ENCODE data around the gene ARHGAP18.

ARHGAP18 gene

DNA sequence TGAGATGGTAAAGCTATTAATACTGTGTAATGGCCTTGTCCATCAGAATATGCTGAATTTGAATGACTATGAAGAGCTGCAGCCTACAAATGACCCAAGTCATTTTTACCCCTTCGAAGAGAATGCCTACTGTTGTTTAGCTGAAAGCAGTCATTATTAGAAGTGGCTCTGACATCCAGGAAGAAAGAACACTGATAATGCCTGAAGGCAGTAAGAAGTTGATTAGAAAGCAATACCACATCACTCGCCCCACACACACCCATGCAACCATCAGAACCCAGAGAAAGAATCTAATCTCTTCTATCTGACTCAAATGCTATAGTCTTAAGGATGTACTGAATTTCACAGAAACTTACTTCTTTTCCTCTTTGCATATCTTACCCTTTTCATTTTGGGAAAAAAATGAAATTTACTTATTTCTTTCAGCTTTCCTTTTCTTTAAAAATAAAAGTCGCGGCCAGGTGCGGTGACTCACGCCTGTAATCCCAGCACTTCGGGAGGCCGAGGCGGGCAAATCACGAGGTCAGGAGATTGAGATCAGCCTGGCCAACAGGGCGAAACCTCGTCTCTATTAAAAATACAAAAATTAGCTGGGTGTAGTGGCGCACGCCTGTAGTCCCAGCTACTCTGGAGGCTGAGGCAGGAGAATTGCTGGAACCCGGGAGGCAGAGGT lies 61.0 kb downstream of the ARHGAP18 start:
- no peak for TF ChIP-seq CTCF (IDR thresholded peaks at IDR 0.05; ENCODE audit: low read length, missing control alignments)
- no peak overlapping the region for H3K4me3 ChIP-seq (replicated peaks; ENCODE audit: low read depth, low read length)
- DNase-seq (ENCODE audit: low read depth): no peak

- no peak for DNase-seq (ENCODE audit: low read depth)
- TF ChIP-seq CTCF (IDR thresholded peaks at IDR 0.05; ENCODE audit: low read length, missing control alignments): no peak
These were observed 62.9 kb downstream of the ARHGAP18 start for GRCh38 chr6:129647044-129647443.

GRCh38 chr6:129646642-129647041 lies 63.3 kb downstream of the ARHGAP18 start:
- H3K4me3 ChIP-seq (replicated peaks; ENCODE audit: low read depth, low read length): no peak overlapping the region
- no peak for TF ChIP-seq CTCF (IDR thresholded peaks at IDR 0.05; ENCODE audit: low read length, missing control alignments)

More at GRCh38 chr6:129647044-129647443, 62.9 kb downstream of the ARHGAP18 start:
- no peak overlapping the region for H3K4me3 ChIP-seq (replicated peaks; ENCODE audit: low read depth, low read length)

DNA sequence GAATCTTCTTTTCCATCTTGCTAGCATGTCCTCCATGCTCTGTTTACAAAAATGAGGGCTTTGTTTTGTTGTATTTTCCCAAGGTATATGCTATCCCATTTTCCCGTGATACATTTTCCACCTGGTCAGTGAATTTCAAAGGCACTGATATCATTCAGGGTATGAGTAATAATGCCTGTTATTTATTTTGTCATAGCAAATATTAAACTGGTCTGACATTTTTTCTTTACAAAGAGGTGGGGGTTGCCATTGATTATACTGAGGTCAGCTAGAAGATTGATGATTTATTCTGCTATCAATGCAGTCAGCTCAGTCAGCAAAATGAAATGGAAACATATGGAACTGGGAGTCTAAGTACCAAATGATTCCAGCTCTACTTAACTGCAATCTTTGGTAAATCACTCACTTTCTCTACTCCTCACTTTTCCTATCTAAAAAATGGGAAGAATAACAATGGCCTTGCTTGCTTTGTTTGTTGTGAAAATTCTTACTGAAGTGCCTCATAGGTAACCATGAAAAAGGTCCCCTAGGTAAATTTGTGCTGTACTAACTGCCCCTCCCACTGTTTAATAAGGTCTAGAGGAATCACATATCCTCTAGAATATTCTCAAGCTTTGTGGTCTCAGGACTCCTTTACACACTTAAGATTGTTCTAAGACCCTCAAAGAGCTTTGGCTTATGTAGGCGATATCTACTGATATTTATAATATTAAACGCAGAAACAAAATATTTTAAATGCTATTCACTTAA lies 64.0 kb downstream of the ARHGAP18 start:
- no peak overlapping the region for H3K4me3 ChIP-seq (replicated peaks; ENCODE audit: low read depth, low read length)
- TF ChIP-seq CTCF (IDR thresholded peaks at IDR 0.05; ENCODE audit: low read length, missing control alignments): no peak
- no peak for DNase-seq (ENCODE audit: low read depth)

More at GRCh38 chr6:129646642-129647041, 63.3 kb downstream of the ARHGAP18 start:
- DNase-seq (ENCODE audit: low read depth): peak; percentile 45

GRCh38 chr6:129645106-129645829 lies 64.7 kb downstream of the ARHGAP18 start:
- TF ChIP-seq CTCF (IDR thresholded peaks at IDR 0.05; ENCODE audit: low read length, missing control alignments): no peak
- no peak overlapping the region for H3K4me3 ChIP-seq (replicated peaks; ENCODE audit: low read depth, low read length)
- DNase-seq (ENCODE audit: low read depth): no peak

- DNase-seq (ENCODE audit: low read depth): peak; percentile 83
- TF ChIP-seq CTCF (IDR thresholded peaks at IDR 0.05; ENCODE audit: low read length, missing control alignments): no peak
These were observed 65.4 kb downstream of the ARHGAP18 start for GRCh38 chr6:129644567-129645015.

More at GRCh38 chr6:129644567-129645015, 65.4 kb downstream of the ARHGAP18 start:
- H3K4me3 ChIP-seq (replicated peaks; ENCODE audit: low read depth, low read length): no peak overlapping the region

Data from fibroblast of pulmonary artery (primary cell).